ENCODE data around the gene SESN2. TPM values are rescaled to one million over a fixed set of nuclear protein-coding genes. Genes with fewer than 3 reads are reported as not detected.

The SESN2 gene
- total RNA-seq, 1 experiment from 2014 or later, result 19.3 TPM

DNA sequence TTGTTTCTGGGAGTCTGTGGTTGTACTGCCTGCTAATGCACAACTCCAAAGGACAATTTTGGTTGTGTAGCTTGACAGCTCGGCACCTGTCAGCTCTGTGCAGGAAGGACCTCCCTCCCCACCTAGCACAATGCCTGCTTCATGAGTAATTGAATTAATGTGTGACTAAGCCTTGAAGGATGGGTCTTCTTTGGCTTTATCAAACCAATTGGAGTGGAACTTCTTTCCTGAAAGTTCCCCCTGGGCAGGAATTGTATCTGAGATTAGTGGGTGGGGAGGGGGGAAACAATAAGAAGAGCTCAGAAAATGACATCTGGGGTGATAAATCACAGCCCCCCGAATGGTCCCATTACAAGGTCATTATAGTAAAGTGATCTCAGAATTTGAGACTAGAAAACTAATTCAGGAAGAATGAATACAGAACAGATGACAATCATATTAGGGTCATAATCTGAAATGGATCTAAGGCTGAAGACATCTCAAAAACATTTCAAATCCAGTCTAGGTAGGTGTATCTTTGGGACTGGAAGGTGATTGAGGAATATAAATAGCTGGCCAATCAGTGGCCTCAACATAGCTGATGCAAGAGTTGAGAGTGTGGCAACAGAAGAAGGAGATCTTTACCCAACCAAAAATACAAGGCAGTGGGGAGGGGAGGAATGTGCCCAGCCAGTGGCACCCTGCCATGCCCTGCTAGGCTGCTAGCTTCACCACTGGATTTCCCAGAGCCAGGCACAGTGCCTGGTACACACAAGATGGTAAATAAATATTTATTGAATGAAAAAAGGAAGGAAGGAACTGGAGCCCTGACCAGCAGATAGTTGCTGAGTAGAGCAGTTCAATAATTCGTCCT lies 10.1 kb upstream of the SESN2 start:
- peak; percentile 34 for DNase-seq (ENCODE audit: low spot score)

DNA sequence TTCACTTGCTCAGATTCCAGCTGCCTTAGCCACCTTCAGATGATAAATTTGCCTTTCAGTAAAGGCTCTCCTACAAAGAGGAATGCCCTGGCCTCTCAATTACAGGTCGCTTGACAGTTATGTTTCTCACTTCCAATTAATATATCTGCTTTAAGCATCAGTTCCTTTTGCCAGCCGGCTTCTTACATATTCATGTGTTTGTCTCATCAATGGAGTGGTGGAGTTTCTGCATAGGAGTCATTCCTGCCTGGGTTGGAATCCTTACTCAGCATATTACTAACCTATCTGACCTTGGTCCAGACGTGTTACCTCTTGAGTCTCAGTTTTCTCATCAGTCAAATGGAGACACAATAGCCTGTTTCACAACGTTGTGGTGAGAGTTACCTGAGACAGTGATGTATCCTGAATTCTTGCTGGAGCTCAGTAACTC lies 9.4 kb upstream of the SESN2 start:
- DNase-seq (ENCODE audit: low spot score), result no peak

- no peak for DNase-seq (ENCODE audit: low spot score)
Observed at GRCh38 chr1:28256197-28256827, 3.0 kb upstream of the SESN2 start.

GRCh38 chr1:28257736-28258135 lies 1.6 kb upstream of the SESN2 start:
- no peak for DNase-seq (ENCODE audit: low spot score)

- no peak for DNase-seq (ENCODE audit: low spot score)
Observed at GRCh38 chr1:28258628-28259251, 578 bp upstream of the SESN2 start.

DNA sequence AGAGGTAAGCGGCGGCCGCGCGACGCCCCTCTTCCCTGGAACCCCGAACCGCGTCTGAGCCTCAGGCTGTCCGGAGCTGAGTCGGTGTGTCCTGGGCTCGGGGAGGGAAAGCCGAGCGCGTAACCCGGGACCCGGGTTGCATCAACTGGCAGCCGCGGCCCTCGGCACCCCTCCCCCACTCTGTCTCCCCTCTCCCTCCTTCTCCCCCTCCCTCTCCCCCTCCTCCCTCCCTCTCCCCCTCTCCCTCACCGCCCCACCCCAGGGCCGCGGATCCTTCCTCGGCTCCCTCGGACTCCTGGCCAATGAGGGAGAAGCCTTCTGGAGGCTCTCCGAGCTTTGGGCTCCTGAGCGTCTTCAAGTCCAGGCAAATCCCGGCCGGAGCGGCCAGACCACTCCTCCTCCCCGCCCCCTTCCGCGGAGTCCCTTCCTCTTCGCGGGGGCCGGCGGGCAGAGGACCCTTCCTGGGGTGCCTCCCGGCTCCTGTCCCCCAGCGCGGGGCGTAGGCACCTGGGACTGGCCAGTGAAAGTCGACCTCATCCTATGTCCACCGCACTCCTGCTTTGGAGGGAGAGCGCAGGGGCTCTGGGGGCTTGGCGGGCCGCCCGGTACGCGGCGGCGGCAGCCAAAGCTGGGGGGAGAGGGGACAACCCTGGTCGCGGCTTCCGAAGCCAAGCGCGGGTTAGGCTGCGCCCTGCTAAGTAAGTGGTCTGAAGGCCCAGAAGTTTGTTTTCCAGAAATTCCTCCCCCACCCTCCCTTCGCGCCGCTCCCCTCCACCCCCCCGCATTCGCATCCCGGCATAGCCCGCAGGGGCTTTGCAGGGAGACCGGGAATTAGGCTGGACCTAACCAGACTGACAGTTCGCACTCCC lies 850 bp downstream of the SESN2 start:
- DNase-seq (ENCODE audit: low spot score), result peak; percentile 56

DNA sequence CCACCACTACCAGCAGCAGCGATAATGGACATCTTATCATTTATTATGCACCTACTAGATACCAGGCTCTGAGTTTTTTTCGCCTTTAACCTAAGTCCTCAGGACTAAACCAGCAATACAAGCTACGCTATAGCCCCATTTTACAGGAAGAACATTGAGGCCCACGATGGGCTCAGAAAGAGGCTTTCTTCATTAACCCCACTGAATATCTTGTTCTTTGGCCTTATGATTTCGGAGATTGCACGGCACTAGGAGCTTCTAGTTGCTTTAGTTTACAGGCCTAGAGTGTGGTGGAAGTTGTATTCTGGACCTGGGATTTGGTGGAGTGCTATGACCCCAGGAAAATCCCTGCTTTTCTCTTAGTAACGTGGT lies 1.5 kb downstream of the SESN2 start:
- DNase-seq (ENCODE audit: low spot score), result no peak

GRCh38 chr1:28264897-28265296 lies 5.6 kb downstream of the SESN2 start:
- no peak for DNase-seq (ENCODE audit: low spot score)

GRCh38 chr1:28265577-28265976 lies 6.3 kb downstream of the SESN2 start:
- no peak for DNase-seq (ENCODE audit: low spot score)

DNA sequence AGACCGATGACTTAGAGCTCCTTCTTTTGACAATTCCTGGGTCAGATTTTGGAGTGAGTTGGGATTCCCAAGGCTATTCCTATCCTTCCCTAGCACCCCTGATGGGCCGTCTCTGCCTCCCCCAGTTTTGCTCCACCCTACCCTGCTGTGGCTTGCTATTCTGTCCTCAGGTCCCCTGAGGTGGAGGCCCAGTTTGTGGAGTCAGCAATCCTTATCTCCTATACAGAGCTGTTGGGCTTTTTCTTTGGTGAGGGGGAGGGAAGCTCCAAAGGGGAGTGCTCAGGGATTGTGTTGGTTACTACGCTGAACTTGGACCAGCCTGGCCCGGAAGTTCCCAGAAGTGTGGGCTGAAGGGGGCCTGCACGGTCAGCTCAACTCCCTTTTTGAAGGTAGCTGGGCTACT lies 7.6 kb downstream of the SESN2 start:
- DNase-seq (ENCODE audit: low spot score), result no peak

- no peak for DNase-seq (ENCODE audit: low spot score)
Observed at GRCh38 chr1:28267633-28268032, 8.3 kb downstream of the SESN2 start.

GRCh38 chr1:28269529-28269928 lies 10.2 kb downstream of the SESN2 start:
- DNase-seq (ENCODE audit: low spot score), result no peak

DNA sequence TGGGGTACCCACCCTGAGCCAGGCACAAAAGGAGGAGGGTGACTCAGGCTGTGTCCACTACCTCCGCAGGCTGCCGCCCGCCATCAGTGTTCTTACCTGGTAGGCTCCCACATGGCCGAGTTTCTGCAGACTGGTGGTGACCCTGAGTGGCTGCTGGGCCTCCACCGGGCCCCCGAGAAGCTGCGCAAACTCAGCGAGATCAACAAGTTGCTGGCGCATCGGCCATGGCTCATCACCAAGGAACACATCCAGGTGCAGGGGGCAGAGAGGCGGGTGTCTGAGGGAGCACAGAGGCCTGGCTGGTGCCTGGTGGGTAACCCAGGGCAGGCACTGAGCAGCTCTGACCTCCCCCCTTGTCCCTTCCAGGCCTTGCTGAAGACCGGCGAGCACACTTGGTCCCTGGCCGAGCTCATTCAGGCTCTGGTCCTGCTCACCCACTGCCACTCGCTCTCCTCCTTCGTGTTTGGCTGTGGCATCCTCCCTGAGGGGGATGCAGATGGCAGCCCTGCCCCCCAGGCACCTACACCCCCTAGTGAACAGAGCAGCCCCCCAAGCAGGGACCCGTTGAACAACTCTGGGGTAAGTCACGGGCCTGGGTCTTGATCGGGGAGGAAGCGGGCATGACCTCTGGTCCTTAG lies 13.0 kb downstream of the SESN2 start:
- DNase-seq (ENCODE audit: low spot score), result no peak

GRCh38 chr1:28273216-28273860 lies 14.0 kb downstream of the SESN2 start:
- no peak for DNase-seq (ENCODE audit: low spot score)

DNA sequence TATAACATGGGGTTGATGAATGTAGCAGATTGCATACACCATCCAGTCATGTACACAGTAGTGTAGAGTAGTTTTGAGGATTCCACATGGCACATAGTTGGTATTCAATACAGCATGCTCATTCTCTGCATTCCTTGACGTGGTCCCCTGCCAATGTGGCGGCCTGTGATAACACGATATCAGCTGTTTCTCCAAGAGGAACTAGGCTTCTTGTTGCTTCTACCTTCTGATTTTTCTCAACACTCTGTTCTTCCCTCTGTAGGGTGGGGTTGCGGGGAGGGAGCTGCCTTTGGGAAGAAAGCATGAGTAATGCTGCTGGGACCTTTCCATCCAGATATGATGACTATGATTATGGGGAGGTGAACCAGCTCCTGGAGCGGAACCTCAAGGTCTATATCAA lies 19.4 kb downstream of the SESN2 start:
- DNase-seq (ENCODE audit: low spot score), result no peak

DNA sequence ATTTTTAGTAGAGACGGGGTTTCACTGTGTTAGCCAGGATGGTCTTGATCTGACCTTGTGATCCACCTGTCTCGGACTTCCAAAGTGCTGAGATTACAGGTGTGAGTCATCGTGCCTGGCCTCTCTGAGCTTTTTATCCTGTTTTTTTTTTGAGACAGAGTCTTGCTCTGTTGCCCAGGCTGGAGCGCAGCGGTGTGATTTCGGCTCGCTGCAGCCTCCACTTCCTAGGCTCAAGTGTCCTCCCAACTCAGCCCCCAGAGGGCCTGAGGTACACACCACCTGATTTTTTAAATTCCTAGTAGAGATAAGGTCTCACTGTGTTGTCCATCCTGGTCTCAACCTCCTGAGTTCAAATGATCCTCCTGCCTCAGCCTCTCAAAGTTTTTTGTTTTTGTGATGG lies 20.4 kb downstream of the SESN2 start:
- no peak for DNase-seq (ENCODE audit: low spot score)

DNA sequence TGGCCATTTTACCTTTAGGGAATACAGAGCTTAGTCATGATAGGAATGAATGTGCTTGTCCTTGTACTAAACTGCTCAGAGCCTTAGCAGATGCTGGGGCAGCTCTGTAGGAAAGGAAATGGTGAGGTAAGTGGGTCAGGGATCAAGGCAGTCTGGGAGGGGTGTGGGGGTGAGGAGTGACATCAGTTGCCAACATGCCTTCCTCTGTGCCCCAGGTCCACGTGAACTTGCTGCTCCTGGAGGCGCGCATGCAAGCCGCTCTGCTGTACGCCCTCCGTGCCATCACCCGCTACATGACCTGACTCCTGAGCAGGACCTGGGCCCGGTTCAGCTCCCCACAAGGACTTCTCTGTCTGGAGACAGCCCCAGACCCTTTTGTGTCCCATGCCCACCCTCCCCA lies 21.2 kb downstream of the SESN2 start:
- no peak for DNase-seq (ENCODE audit: low spot score)

- DNase-seq (ENCODE audit: low spot score), result no peak
Observed at GRCh38 chr1:28280977-28281381, 21.7 kb downstream of the SESN2 start.

GRCh38 chr1:28281608-28282425 lies 22.5 kb downstream of the SESN2 start:
- no peak for DNase-seq (ENCODE audit: low spot score)
